GM12875 (cell line): Measurements from ENCODE around the gene POLR2C.
"Not testable (repeated sequence)": the region's sequence is repeated elsewhere in the genome, so short reads cannot be mapped to it uniquely, and the experiment has no call there.

Source experiments
- H3K4me3 ChIP-seq: one replicate; pipeline ENCODE4 v1.5.1; 2011; ENCODE audit warnings: low read depth, low read length, control low read depth
- TF ChIP-seq, protein P1 (sequence below): IDR thresholded peaks from 2 replicates; pipeline ENCODE4 v1.5.1; 2011; ENCODE audit warnings: low read depth, mild to moderate bottlenecking, control low read depth, inconsistent platforms, low read length, moderate library complexity, borderline replicate concordance; ENCODE audit not compliant: insufficient read depth

POLR2C gene

DNA sequence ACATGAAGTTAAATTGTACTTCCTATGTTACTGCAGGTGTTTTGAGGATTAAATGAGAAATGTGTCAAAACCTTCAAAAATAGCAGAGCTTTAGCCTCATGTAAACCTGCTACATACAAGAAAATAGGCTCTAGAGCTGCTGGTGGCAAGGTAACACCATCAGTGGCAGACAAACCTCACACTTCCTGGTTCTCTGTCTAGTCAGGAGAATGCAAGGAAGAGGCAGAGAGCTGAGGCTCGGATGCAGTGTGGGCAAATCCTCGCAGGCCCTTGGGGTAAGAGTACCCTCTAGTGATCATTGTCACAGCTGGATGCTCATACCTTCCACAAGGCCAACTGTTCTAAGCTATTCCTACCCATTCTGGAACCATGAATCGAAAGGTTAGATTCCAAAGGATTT lies 29.5 kb upstream of the POLR2C start:
- H3K4me3 ChIP-seq: no peak overlapping the region
- TF ChIP-seq, protein P1, sequence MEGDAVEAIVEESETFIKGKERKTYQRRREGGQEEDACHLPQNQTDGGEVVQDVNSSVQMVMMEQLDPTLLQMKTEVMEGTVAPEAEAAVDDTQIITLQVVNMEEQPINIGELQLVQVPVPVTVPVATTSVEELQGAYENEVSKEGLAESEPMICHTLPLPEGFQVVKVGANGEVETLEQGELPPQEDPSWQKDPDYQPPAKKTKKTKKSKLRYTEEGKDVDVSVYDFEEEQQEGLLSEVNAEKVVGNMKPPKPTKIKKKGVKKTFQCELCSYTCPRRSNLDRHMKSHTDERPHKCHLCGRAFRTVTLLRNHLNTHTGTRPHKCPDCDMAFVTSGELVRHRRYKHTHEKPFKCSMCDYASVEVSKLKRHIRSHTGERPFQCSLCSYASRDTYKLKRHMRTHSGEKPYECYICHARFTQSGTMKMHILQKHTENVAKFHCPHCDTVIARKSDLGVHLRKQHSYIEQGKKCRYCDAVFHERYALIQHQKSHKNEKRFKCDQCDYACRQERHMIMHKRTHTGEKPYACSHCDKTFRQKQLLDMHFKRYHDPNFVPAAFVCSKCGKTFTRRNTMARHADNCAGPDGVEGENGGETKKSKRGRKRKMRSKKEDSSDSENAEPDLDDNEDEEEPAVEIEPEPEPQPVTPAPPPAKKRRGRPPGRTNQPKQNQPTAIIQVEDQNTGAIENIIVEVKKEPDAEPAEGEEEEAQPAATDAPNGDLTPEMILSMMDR: no peak

DNA sequence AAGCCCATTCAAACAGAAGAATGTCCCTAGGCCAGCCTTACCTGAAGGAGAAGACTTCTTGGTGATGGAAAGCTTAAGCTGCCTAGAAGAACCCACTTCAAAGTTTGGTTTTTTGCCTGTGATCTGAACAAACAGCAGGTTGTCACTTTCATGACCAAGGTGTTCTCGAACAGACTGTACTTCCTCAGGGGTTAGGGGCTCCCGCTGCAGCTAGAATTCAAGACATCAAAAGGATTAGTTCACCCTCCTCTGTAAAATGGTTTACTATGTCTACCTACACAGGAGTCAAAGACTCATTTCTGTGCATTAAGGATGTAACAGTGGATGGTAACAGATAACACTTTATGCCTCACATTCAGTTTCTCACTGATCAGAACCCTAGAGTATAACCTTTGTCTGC lies 28.5 kb upstream of the POLR2C start:
- TF ChIP-seq, protein P1: no peak

GRCh38 chr16:57435838-57436237 lies 26.6 kb upstream of the POLR2C start:
- no peak overlapping the region for H3K4me3 ChIP-seq
- TF ChIP-seq, protein P1: no peak

More for the DNA sequence above, 28.5 kb upstream of the POLR2C start:
- no peak overlapping the region for H3K4me3 ChIP-seq

- not testable (repeated sequence) for H3K4me3 ChIP-seq
Measured at GRCh38 chr16:57439947-57440346, 22.5 kb upstream of the POLR2C start.

DNA sequence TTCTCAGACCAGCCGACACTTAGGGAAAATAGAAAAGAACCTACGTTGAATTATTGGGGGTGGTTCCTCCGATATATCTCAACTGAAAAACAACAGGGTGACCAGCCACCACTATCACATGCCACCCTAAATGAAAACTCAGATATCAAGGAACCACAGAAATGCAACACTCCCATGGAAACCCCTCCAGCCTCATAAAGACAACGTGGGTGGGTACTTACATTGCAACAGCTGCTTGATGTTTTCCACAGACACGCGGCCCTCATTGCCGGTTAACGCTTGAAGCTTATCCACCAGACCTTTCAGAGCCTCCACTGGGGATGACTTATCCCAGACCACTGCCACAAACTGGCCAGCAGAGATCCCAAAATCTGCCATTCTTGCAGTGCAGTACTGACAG lies 21.9 kb upstream of the POLR2C start:
- H3K4me3 ChIP-seq: not testable (repeated sequence)

DNA sequence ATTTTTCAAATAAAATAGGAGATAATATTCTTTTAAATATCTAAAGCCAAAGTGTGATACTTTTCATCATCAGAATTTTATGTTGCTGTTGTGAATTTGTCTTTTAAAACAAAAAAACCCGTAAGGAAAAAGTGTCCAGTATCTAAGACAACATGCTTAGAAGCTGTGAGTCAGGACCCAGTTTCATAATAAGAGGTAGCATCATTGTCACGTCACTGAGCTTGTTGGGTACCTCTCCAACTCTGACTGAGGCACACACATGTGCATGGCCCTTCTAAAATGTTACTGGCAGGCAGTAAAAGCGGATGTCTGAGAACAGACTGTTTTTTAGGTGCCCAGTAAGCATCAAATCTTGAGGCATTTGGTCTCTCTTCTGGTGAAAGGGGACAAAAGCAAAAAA lies 17.8 kb upstream of the POLR2C start:
- H3K4me3 ChIP-seq: no peak overlapping the region
- TF ChIP-seq, protein P1: no peak

- TF ChIP-seq, protein P1: no peak
- no peak overlapping the region for H3K4me3 ChIP-seq
Measured at GRCh38 chr16:57445510-57445909, 17.0 kb upstream of the POLR2C start.

GRCh38 chr16:57446531-57447185 lies 15.8 kb upstream of the POLR2C start:
- TF ChIP-seq, protein P1: no peak
- H3K4me3 ChIP-seq: peak overlapping the region; percentile 81
